ENCODE data around the gene ACKR1.

The ACKR1 gene

DNA sequence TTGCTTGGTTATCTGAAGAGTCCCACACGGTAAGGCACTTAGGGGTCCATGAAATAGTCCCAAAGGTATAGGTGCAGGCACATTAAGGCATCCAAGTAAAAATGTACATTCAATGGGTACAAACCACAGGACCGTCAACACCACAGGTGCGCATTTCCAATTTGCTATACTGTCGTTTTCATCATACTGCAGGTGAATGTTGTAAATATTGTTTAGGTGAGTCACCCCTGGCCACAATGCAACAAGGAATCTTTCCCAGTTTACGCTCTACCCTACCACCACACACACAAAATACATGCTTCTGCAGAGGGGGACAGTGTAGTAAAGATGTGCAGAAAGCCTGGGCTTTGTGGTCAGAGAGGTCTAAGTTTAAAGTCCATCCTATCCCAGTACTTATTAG lies 19.6 kb upstream of the ACKR1 start:
- no peak for DNase-seq (ENCODE audit: low read depth)
- H3K4me3 ChIP-seq (ENCODE audit: control insufficient read depth, low read depth, low read length): no peak overlapping the region
- no peak for TF ChIP-seq CTCF (IDR thresholded peaks at IDR 0.05; ENCODE audit: control insufficient read depth, insufficient read depth, low read depth, low read length, missing control alignments)

DNA sequence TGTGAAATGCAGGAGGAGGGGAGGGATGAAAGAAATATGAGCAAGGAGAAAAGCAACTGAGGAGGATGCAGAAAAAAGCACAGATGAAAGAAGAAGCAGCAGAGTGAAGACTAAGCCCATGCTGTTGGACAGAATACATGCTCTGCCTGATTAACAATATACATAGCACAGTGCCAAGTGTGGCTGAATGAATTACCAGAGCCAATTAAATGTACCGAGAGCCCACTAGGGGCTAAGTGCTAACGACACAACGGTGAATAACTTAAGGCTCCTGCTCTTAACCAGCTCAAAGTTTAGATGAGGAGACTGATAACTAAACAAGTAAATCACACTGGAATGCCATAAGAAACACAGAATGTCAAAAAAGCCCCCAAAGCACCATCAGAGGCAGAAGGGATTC lies 17.6 kb upstream of the ACKR1 start:
- no peak overlapping the region for H3K4me3 ChIP-seq (ENCODE audit: control insufficient read depth, low read depth, low read length)
- no peak for DNase-seq (ENCODE audit: low read depth)
- TF ChIP-seq CTCF (IDR thresholded peaks at IDR 0.05; ENCODE audit: control insufficient read depth, insufficient read depth, low read depth, low read length, missing control alignments): no peak

DNA sequence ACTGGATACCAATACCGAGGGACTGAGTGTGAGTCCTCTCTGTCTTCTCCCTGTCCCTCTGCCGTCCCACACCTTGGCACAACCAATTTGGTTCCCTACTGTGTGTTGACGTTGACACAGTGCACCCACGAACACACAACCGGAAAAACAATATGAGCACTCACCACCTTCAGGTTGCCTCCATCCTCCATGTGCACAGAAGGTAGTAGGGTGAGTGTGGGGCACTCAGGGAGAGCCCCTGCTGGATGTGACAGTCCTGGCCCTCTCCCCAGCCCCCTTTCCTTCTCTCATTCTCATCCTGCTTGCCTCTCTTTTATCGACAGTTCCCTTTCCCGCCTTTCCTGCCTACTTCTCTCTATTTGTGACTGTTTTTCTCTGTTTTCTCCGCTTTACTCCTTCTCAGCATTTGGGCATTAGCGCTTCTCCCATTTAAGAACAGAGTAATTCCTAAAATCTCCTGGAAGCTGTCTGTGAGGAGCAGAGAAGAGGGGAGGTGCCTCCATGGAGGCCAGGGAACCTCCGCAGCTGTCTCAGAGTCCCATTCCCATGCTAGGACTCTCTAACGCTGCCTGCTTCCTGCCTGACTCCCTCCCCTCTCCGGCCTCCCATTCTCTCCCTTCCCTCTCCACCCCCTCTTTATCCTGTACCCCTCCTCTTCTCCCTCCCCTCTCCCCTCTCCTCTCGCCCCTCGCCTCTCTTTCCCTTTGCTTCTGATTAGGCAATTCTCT lies 16.9 kb upstream of the ACKR1 start:
- no peak overlapping the region for H3K4me3 ChIP-seq (ENCODE audit: control insufficient read depth, low read depth, low read length)
- TF ChIP-seq CTCF (IDR thresholded peaks at IDR 0.05; ENCODE audit: control insufficient read depth, insufficient read depth, low read depth, low read length, missing control alignments): no peak
- no peak for DNase-seq (ENCODE audit: low read depth)

DNA sequence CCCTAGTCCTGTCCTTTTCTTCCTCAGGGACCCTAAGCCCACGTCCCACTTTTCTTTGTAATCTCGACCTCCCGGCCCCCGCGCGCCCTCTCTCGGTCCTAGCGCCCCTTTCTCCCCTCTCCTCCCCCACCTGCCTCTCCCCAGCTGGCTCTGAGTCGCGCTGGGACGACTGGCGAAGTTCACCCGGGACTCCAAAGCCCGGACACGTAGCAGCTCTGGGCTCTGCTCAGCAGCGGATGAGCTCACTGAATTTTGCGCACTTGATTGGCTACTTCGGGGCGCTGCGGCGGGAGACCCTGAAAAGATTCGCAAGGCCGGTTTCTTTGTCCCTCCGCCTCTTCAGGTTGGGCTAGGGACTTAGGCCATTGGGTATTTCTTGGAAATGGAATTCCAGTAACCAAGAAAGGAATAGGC lies 16.3 kb upstream of the ACKR1 start:
- H3K4me3 ChIP-seq (ENCODE audit: control insufficient read depth, low read depth, low read length): no peak overlapping the region; the same call in 1 of the 2 replicates
- no peak for TF ChIP-seq CTCF (IDR thresholded peaks at IDR 0.05; ENCODE audit: control insufficient read depth, insufficient read depth, low read depth, low read length, missing control alignments)
- DNase-seq (ENCODE audit: low read depth): no peak

DNA sequence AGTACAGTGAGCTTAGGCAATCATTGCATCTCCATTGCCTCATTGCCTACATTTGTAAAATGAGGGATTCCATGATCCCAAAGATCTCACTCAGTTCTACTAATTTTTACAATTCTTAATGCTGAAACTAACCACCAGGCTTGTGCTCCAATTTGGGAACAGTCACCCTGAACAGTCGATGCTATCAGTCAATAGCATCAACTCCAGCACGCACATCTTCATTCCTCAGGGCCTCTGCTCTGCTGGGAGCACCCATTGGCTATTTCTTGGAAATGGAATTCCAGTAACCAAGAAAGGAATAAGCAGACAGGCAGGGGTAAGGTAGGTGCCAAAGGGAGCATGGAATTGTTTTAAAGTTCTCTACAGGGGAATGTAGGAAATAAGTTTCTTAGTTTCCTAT lies 14.2 kb upstream of the ACKR1 start:
- no peak overlapping the region for H3K4me3 ChIP-seq (ENCODE audit: control insufficient read depth, low read depth, low read length)
- no peak for TF ChIP-seq CTCF (IDR thresholded peaks at IDR 0.05; ENCODE audit: control insufficient read depth, insufficient read depth, low read depth, low read length, missing control alignments)
- no peak for DNase-seq (ENCODE audit: low read depth)

DNA sequence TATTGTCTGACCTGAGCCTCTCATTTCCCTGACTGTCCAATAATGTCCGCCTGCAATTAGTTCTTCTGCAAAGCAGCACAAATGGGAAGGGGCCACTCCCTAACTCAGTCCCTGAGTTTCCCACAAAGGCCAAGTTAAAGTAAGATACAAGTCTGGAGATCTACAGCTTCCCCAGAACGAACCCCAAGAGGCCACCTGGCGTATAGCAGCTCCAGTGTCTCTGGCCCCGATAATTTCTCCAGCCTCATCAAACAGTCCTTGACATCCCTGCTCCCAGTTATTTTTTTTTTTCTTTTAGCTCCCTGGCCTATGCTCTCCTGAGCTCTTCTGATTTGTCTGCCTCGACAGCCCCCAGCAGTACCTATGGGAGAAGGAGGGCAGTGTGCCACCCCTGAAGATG lies 8.1 kb upstream of the ACKR1 start:
- DNase-seq (ENCODE audit: low read depth): no peak
- H3K4me3 ChIP-seq (ENCODE audit: control insufficient read depth, low read depth, low read length): no peak overlapping the region
- TF ChIP-seq CTCF (IDR thresholded peaks at IDR 0.05; ENCODE audit: control insufficient read depth, insufficient read depth, low read depth, low read length, missing control alignments): peak; percentile 39
